GM12878 (cell line): ENCODE results near the gene PTPRN2. TPM values are rescaled to one million over a fixed set of nuclear protein-coding genes. Genes with fewer than 3 reads are reported as not detected.

Source experiments
- ATAC-seq: fragments of 200-7000 bp; cut with Tn5 transposase; 3 replicates; pipeline ENCODE4 v1.9.1; 2020; ENCODE audit warnings: mild to moderate bottlenecking, moderate library complexity
- BruUV-seq: library from RNA; stranded (reverse); fragments of 400-500 nt; replicated peaks from 2 replicates; lab custom pipeline; 2021; lab: Mats Ljungman, UMichigan
- CTCF ChIA-PET: fragments of 300-600 bp; sonication (Branson Sonifier 250); formaldehyde crosslinking; extraction: SDS; loops from one replicate; lab custom pipeline; 2021; ENCODE audit warnings: inconsistent platforms; lab: Yijun Ruan, JAX
- POLR2A ChIA-PET: fragments of 350-600 bp; formaldehyde crosslinking; extraction: SDS; loops from one replicate; lab custom pipeline; 2021; ENCODE audit warnings: inconsistent platforms; lab: Charles Lee
- RAD21 ChIA-PET: fragments of 300-600 bp; sonication (Branson Sonifier 250); formaldehyde crosslinking; loops from one replicate; lab custom pipeline; 2023; ENCODE audit warnings: antibody characterized with exemption; ENCODE audit not compliant: unreplicated experiment; lab: Charles Lee
- SMC1A ChIA-PET: fragments of 300-600 bp; sonication (Branson Sonifier 250); formaldehyde crosslinking; loops from one replicate; lab custom pipeline; 2023; ENCODE audit not compliant: unreplicated experiment, uncharacterized antibody; lab: Charles Lee
- DNase-seq: peaks from one replicate; pipeline ENCODE4 v3.0.0-alpha.2; 2011; ENCODE audit warnings: low read depth, low spot score
- FAIRE-seq: peaks from 3 replicates; lab custom pipeline; 2011; peaks lifted over from hg19 to GRCh38; lab: Jason Lieb, UNC
- H2AFZ ChIP-seq: 2 replicates; pipeline ENCODE4 v1.6.0; 2011; ENCODE audit warnings: low read depth, low read length, control low read depth; ENCODE audit not compliant: control insufficient read depth
- H3K27ac ChIP-seq: 2 replicates; pipeline ENCODE4 v1.5.1; 2011; ENCODE audit warnings: control low read depth; ENCODE audit not compliant: control insufficient read depth, insufficient read depth
- H3K27me3 ChIP-seq, 2 experiments: replicated peaks in 1 of 2; 2 replicates each; pipeline versions ENCODE4 v1.6.0 to v1.6.1; 2011; ENCODE audit warnings: low read length in 1 of 2; ENCODE audit not compliant: control insufficient read depth in 2 of 2, insufficient read depth in 2 of 2
- H3K36me3 ChIP-seq, 2 experiments: 2 replicates each; pipeline ENCODE4 v1.5.1; 2011; ENCODE audit warnings: low read length in 1 of 2; ENCODE audit not compliant: control insufficient read depth in 2 of 2, insufficient read depth in 2 of 2
- H3K4me1 ChIP-seq: 2 replicates; pipeline ENCODE4 v1.6.1; 2011; ENCODE audit warnings: mild to moderate bottlenecking, low read length, moderate library complexity, mixed read lengths; ENCODE audit not compliant: control insufficient read depth, insufficient read depth
- H3K4me2 ChIP-seq: 2 replicates; pipeline ENCODE4 v1.6.0; 2011; ENCODE audit warnings: control low read depth; ENCODE audit not compliant: control insufficient read depth, insufficient read depth
- H3K4me3 ChIP-seq: fragments of 200-600 bp; sonication (generic); 2 replicates; pipeline ENCODE4 v1.5.1; 2016
- H3K79me2 ChIP-seq: 2 replicates; pipeline ENCODE4 v1.6.0; 2011; ENCODE audit warnings: low read length; ENCODE audit not compliant: control insufficient read depth, insufficient read depth
- H3K9ac ChIP-seq: 2 replicates; pipeline ENCODE4 v1.8.0; 2011; ENCODE audit warnings: low read length, control low read depth, mixed read lengths; ENCODE audit not compliant: control insufficient read depth, insufficient read depth
- H3K9me3 ChIP-seq: replicated peaks from 3 replicates; pipeline ENCODE4 v1.5.1; 2011; ENCODE audit warnings: mild to moderate bottlenecking, low read length; ENCODE audit not compliant: control insufficient read depth, insufficient read depth
- H4K20me1 ChIP-seq: 2 replicates; pipeline ENCODE4 v1.6.0; 2011; ENCODE audit not compliant: control insufficient read depth, insufficient read depth
- CBX5 ChIP-seq: sonication (generic); IDR thresholded peaks from 2 replicates; pipeline ENCODE4 v1.6.1; 2016; ENCODE audit warnings: low read depth, moderate library complexity, mild to moderate bottlenecking, inconsistent platforms
- CEBPZ ChIP-seq: fragments of 150-350 bp; IDR thresholded peaks from 2 replicates; pipeline ENCODE4 v1.6.1; 2016; ENCODE audit warnings: low read depth, low read length
- EED ChIP-seq: sonication (generic); IDR thresholded peaks from 2 replicates; pipeline ENCODE4 v1.6.1; 2016; ENCODE audit warnings: antibody characterized with exemption, low read depth
- HDGF ChIP-seq: fragments of 450-650 bp; IDR thresholded peaks from 2 replicates; pipeline ENCODE4 v1.6.1; 2016; ENCODE audit warnings: antibody characterized with exemption
- IRF4 ChIP-seq: IDR thresholded peaks from 2 replicates; pipeline ENCODE4 v1.6.1; 2011; ENCODE audit warnings: low read depth, low read length
- KLF5 ChIP-seq: fragments of 450-650 bp; IDR thresholded peaks from 2 replicates; pipeline ENCODE4 v1.6.1; 2014; ENCODE audit warnings: mild to moderate bottlenecking; ENCODE audit not compliant: partially characterized antibody
- MTA2 ChIP-seq: fragments of 450-650 bp; IDR thresholded peaks from 2 replicates; pipeline ENCODE4 v1.6.1; 2016; ENCODE audit warnings: low read depth, mild to moderate bottlenecking, moderate library complexity
- PKNOX1 ChIP-seq: fragments of 450-650 bp; IDR thresholded peaks from 2 replicates; pipeline ENCODE4 v1.6.1; 2016; ENCODE audit warnings: mild to moderate bottlenecking
- PML ChIP-seq: IDR thresholded peaks from 2 replicates; pipeline ENCODE4 v1.6.1; 2012; ENCODE audit warnings: low read length, inconsistent platforms
- RAD21 ChIP-seq: IDR thresholded peaks from 2 replicates; pipeline ENCODE4 v1.6.1; 2011; ENCODE audit warnings: mild to moderate bottlenecking, low read depth, low read length, moderate library complexity; ENCODE audit not compliant: insufficient read depth
- SMC3 ChIP-seq: IDR thresholded peaks from 2 replicates; pipeline ENCODE4 v1.6.1; 2011; ENCODE audit warnings: low read length, improper control_type of control experiment, borderline replicate concordance
- SUZ12 ChIP-seq: fragments of 200-600 bp; sonication (generic); IDR thresholded peaks from one replicate; pipeline ENCODE4 v1.6.1; 2018; ENCODE audit warnings: antibody characterized with exemption, mild to moderate bottlenecking; ENCODE audit not compliant: unreplicated experiment
- ZNF207 ChIP-seq: fragments of 450-650 bp; IDR thresholded peaks from 2 replicates; pipeline ENCODE4 v1.6.1; 2014; ENCODE audit warnings: antibody characterized with exemption, mild to moderate bottlenecking, borderline replicate concordance
- WGBS: methylation state at CpG from one replicate; pipeline ENCODE4 v1.1.6; 2016; ENCODE audit warnings: low lambda C conversion rate; ENCODE audit not compliant: insufficient replicate concordance, insufficient coverage; ENCODE audit errors: missing lambda C conversion rate; 5-methylcytosine and 5-hydroxymethylcytosine counted together
- in situ Hi-C: fragments of 300-500 bp; cut with MboI; formaldehyde crosslinking; loops from 9 replicates; pipeline ENCODE4 v1.14.3; 2018; ENCODE audit warnings: mixed read lengths
- intact Hi-C: fragments of 100-400 bp; cut with micrococcal nuclease; formaldehyde crosslinking; loops from one replicate; pipeline ENCODE4 v1.14.2; 2022; ENCODE audit not compliant: unreplicated experiment
- polyA plus RNA-seq, 11 experiments: library from polyadenylated mRNA; depleted of rRNA in 4 of 11; unstranded in 6 of 11; stranded (reverse) in 5 of 11; fragments of >200 nt; fragmentation: Nextera tagmentation in 4 of 11; fragmentation: Illumina TruSeq in 1 of 11; extraction: Ambion mirVana in 4 of 11; extraction: Trizol in 1 of 11; gene quantifications; 1 replicate in 1 of 11; 2 replicates in 10 of 11; pipeline versions ENCODE4 v1.2.1 to v1.2.3, GENCODE V29; 2011 to 2016; ENCODE audit warnings: inconsistent platforms in 2 of 11, missing spikeins in 2 of 11, low read depth in 1 of 11
- total RNA-seq, 4 experiments: library from RNA; depleted of rRNA in 3 of 4; stranded (reverse); fragments of >200 nt in 3 of 4; fragmentation: Illumina TruSeq in 1 of 4; extraction: Trizol in 1 of 4; gene quantifications; 2 replicates each; pipeline versions ENCODE4 v1.2.1 to v1.2.3, GENCODE V29; 2013 to 2021
- TF ChIP-seq, protein P1 (sequence below): IDR thresholded peaks from 2 replicates; pipeline ENCODE4 v1.6.1; 2011; ENCODE audit warnings: borderline replicate concordance, low read depth, mild to moderate bottlenecking, moderate library complexity, low read length; ENCODE audit not compliant: insufficient read depth, poor library complexity, severe bottlenecking

Gene PTPRN2
- total and polyA plus RNA-seq, 10 of the 15 experiments (the other 5 are each of a cell fraction or from before 2014, with no cell fraction given): 5.4 TPM; not detected in 9

DNA sequence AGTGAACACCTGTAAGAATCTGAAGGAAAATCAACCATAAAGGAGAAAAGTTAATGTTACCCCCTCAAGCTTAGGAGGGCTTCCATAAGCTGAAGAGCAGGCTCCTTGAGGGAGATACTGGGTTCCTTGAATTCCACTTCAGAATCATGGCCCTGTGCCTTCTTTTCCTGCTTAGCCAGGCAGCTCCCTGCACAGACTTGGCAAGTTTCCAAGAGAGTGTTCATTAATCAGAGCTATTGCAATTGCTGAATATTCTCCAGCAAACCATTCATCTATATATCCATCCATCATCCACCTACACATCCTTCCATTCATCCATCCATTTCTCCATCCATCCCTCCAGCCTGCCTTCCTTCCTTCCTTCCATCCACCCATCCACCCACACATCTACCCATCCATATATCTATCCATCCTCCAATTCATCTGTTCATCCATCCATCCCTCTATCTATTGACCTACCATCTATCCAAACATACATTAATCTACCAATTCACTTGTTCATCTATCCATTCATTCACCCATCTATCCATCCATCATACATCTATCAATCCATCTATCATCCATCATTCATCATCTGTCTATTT lies 574.4 kb downstream of the PTPRN2 start:
- ChIA-PET CTCF (no interaction called here), POLR2A (no interaction called here), SMC1A (no interaction called here), RAD21 (no interaction called here)
- no peak for FAIRE-seq
- Histone ChIP-seq H2AFZ (no peak overlapping the region), H3K4me3 (no peak overlapping the region), H3K79me2 (no peaks in the 10 kb centered on the region), H3K36me3 (no peaks in the 10 kb centered on the region), H3K4me1 (no peaks in the 10 kb centered on the region), H3K4me2 (no peak overlapping the region), H3K9me3 (no peaks in the 10 kb centered on the region; the same call in 2 of the 3 replicates), H4K20me1 (no peaks in the 10 kb centered on the region), H3K27me3 (no peaks in the 10 kb centered on the region), H3K9ac (no peak overlapping the region), H3K27ac (no peak overlapping the region)
- in situ Hi-C loops (no loop called here), intact Hi-C loops (no loop called here)
- BruUV-seq: no TSS peak
- TF ChIP-seq ZNF207 (no peak), IRF4 (no peak), CBX5 (no peak), SUZ12 (no peak), SMC3 (no peak)
- TF ChIP-seq, protein P1, sequence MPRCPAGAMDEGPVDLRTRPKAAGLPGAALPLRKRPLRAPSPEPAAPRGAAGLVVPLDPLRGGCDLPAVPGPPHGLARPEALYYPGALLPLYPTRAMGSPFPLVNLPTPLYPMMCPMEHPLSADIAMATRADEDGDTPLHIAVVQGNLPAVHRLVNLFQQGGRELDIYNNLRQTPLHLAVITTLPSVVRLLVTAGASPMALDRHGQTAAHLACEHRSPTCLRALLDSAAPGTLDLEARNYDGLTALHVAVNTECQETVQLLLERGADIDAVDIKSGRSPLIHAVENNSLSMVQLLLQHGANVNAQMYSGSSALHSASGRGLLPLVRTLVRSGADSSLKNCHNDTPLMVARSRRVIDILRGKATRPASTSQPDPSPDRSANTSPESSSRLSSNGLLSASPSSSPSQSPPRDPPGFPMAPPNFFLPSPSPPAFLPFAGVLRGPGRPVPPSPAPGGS: no peak
- DNase-seq: no peak
- ATAC-seq: no peak

GRCh38 chr7:158011941-158012340 lies 575.7 kb downstream of the PTPRN2 start:
- Histone ChIP-seq H3K9ac (no peak overlapping the region), H3K4me3 (no peak overlapping the region), H3K36me3 (no peaks in the 10 kb centered on the region), H3K4me1 (no peaks in the 10 kb centered on the region), H3K27me3 (no peaks in the 10 kb centered on the region), H2AFZ (no peak overlapping the region), H3K9me3 (peaks cover 1% of the 10 kb centered on the region; the same call in 1 of the 3 replicates), H3K4me2 (no peak overlapping the region), H3K27ac (no peak overlapping the region), H3K79me2 (no peaks in the 10 kb centered on the region), H4K20me1 (no peaks in the 10 kb centered on the region)
- POLR2A ChIA-PET: no interaction called here
- FAIRE-seq: no peak
- ATAC-seq: no peak
- RAD21 ChIA-PET: no interaction called here
- intact Hi-C loops (no loop called here), in situ Hi-C loops (no loop called here)
- SMC1A ChIA-PET: no interaction called here
- no TSS peak for BruUV-seq
- CTCF ChIA-PET: no interaction called here
- 27% methylated on average over 11 of the region's 11 CpGs for WGBS
- no peak for DNase-seq
- no peak for TF ChIP-seq RAD21
- no peak for TF ChIP-seq CEBPZ
- no peak for TF ChIP-seq PML
- no peak for TF ChIP-seq PKNOX1
- no peak for TF ChIP-seq EED
- no peak for TF ChIP-seq HDGF
- no peak for TF ChIP-seq KLF5
- no peak for TF ChIP-seq MTA2
